Stimulated activated CD4-positive, alpha-beta T cell treated with anti-CD3 and anti-CD28 coated beads, Interleukin-12 subunit alpha, Interleukin-12 subunit beta, amount 100 ng/mL, for 48 hours (primary cell): ENCODE results near the gene NUAK2.

Experiments
- DNase-seq, 3 donors: peaks; one replicate each; pipeline ENCODE4 v3.0.0-alpha.2; 2020; ENCODE audit warnings: low read depth in 2 of 3, low spot score in 1 of 3

NUAK2 gene

GRCh38 chr1:205346956-205347574 lies 25.5 kb upstream of the NUAK2 start:
- no peak for DNase-seq

- DNase-seq, result no peak
Observed at GRCh38 chr1:205345761-205346160, 24.2 kb upstream of the NUAK2 start.

GRCh38 chr1:205344066-205344928 lies 22.8 kb upstream of the NUAK2 start:
- DNase-seq, result peak in 2 of 3 donors; percentile 13 to 23

GRCh38 chr1:205343431-205344065 lies 22.0 kb upstream of the NUAK2 start:
- DNase-seq, result no peak

GRCh38 chr1:205342986-205343385 lies 21.4 kb upstream of the NUAK2 start:
- DNase-seq, result no peak

GRCh38 chr1:205340676-205341075 lies 19.1 kb upstream of the NUAK2 start:
- DNase-seq, result no peak

GRCh38 chr1:205339717-205340116 lies 18.2 kb upstream of the NUAK2 start:
- DNase-seq, result no peak

GRCh38 chr1:205339197-205339702 lies 17.7 kb upstream of the NUAK2 start:
- no peak for DNase-seq

GRCh38 chr1:205338011-205338410 lies 16.5 kb upstream of the NUAK2 start:
- DNase-seq, result no peak

GRCh38 chr1:205337481-205337880 lies 15.9 kb upstream of the NUAK2 start:
- no peak for DNase-seq

- DNase-seq, result peak; percentile 56 to 78 (median 74)
Observed at GRCh38 chr1:205335692-205336091, 14.1 kb upstream of the NUAK2 start.

- DNase-seq, result no peak
Observed at GRCh38 chr1:205332015-205332791, 10.7 kb upstream of the NUAK2 start.

GRCh38 chr1:205330150-205330549 lies 8.6 kb upstream of the NUAK2 start:
- no peak for DNase-seq

- DNase-seq, result no peak
Observed at GRCh38 chr1:205329719-205330118, 8.2 kb upstream of the NUAK2 start.

- DNase-seq, result no peak
Observed at GRCh38 chr1:205328476-205328875, 6.9 kb upstream of the NUAK2 start.

- no peak for DNase-seq
Observed at GRCh38 chr1:205326812-205327466, 5.4 kb upstream of the NUAK2 start.

GRCh38 chr1:205325334-205325884 lies 3.9 kb upstream of the NUAK2 start:
- DNase-seq, result peak in 1 of 3 donors; percentile 70

GRCh38 chr1:205324781-205325180 lies 3.2 kb upstream of the NUAK2 start:
- no peak for DNase-seq

- no peak for DNase-seq
Observed at GRCh38 chr1:205323794-205324193, 2.2 kb upstream of the NUAK2 start.

GRCh38 chr1:205321959-205322283 lies 376 bp upstream of the NUAK2 start:
- DNase-seq, result no peak
